ENCODE results near the gene ZNF853.

- no peak for TF ChIP-seq CTCF (IDR thresholded peaks at IDR 0.05; ENCODE audit: control extremely low read depth in 1 of 3, insufficient read depth in 1 of 3, low read depth in 1 of 3, low read length in 3 of 3)
- TF ChIP-seq POLR2A (IDR thresholded peaks at IDR 0.05; ENCODE audit: control extremely low read depth in 1 of 2, low read depth in 2 of 2, low read length in 2 of 2), result no peak
- no peak for TF ChIP-seq MAX (IDR thresholded peaks at IDR 0.05)
- TF ChIP-seq YY1 (IDR thresholded peaks at IDR 0.05; ENCODE audit: low read depth, low read length), result no peak
- TF ChIP-seq HDAC6 (IDR thresholded peaks at IDR 0.05; ENCODE audit: low read depth, low read length), result no peak
Measured at GRCh38 chr7:6606866-6607583, 8.4 kb upstream of the ZNF853 start.
